Superior temporal gyrus (tissue), 1 donor: ENCODE measurements around the gene SNCAIP.

Source experiments
- DNase-seq: peaks from one replicate; pipeline ENCODE4 v3.0.0-alpha.2; 2016; ENCODE audit errors: extremely low spot score

The SNCAIP gene

GRCh38 chr5:122394284-122394930 lies 82.4 kb downstream of the SNCAIP start:
- DNase-seq, result no peak

GRCh38 chr5:122398016-122398415 lies 86.0 kb downstream of the SNCAIP start:
- no peak for DNase-seq

- no peak for DNase-seq
Measured at GRCh38 chr5:122400341-122400740, 88.3 kb downstream of the SNCAIP start.

- DNase-seq, result peak; percentile 50
Measured at GRCh38 chr5:122400938-122401337, 88.9 kb downstream of the SNCAIP start.

GRCh38 chr5:122401976-122402725 lies 90.1 kb downstream of the SNCAIP start:
- no peak for DNase-seq

- DNase-seq, result no peak
Measured at GRCh38 chr5:122402955-122403685, 91.1 kb downstream of the SNCAIP start.

GRCh38 chr5:122404018-122404417 lies 92.0 kb downstream of the SNCAIP start:
- no peak for DNase-seq

GRCh38 chr5:122404653-122405362 lies 92.8 kb downstream of the SNCAIP start:
- DNase-seq, result no peak

GRCh38 chr5:122405751-122406150 lies 93.7 kb downstream of the SNCAIP start:
- no peak for DNase-seq

GRCh38 chr5:122406181-122406580 lies 94.1 kb downstream of the SNCAIP start:
- DNase-seq, result no peak

GRCh38 chr5:122408592-122409224 lies 96.7 kb downstream of the SNCAIP start:
- DNase-seq, result no peak

GRCh38 chr5:122412966-122413365 lies 100.9 kb downstream of the SNCAIP start:
- DNase-seq, result no peak

- DNase-seq, result no peak
Measured at GRCh38 chr5:122413722-122414121, 101.7 kb downstream of the SNCAIP start.

- peak; percentile 83 for DNase-seq
Measured at GRCh38 chr5:122415030-122415800, 103.2 kb downstream of the SNCAIP start.

GRCh38 chr5:122415801-122416120 lies 103.7 kb downstream of the SNCAIP start:
- DNase-seq, result no peak

GRCh38 chr5:122419142-122419894 lies 107.3 kb downstream of the SNCAIP start:
- no peak for DNase-seq

GRCh38 chr5:122420091-122420490 lies 108.1 kb downstream of the SNCAIP start:
- no peak for DNase-seq

- no peak for DNase-seq
Measured at GRCh38 chr5:122420537-122421236, 108.7 kb downstream of the SNCAIP start.

GRCh38 chr5:122421374-122422079 lies 109.5 kb downstream of the SNCAIP start:
- no peak for DNase-seq
